HEK293 (cell line): ENCODE results near the gene SLC2A4.

Experiments
- AEBP2 ChIP-seq: fragments of 450-650 bp; formaldehyde crosslinking; IDR thresholded peaks from 2 replicates; pipeline ENCODE4 v1.5.1; 2016; ENCODE audit warnings: missing biosample characterization, missing genetic modification characterization, borderline replicate concordance
- BCL11A ChIP-seq: fragments of 450-650 bp; formaldehyde crosslinking; IDR thresholded peaks from 2 replicates; pipeline ENCODE4 v1.5.1; 2016; ENCODE audit warnings: low read depth, missing biosample characterization, missing genetic modification characterization
- FEZF1 ChIP-seq: fragments of 450-650 bp; formaldehyde crosslinking; IDR thresholded peaks from 2 replicates; pipeline ENCODE4 v1.5.1; 2016; ENCODE audit warnings: missing biosample characterization, missing genetic modification characterization
- KLF9 ChIP-seq: fragments of 450-650 bp; formaldehyde crosslinking; IDR thresholded peaks from 2 replicates; pipeline ENCODE4 v1.5.1; 2016; ENCODE audit warnings: missing biosample characterization, missing genetic modification characterization, low read depth
- MEIS1 ChIP-seq: sonication (generic); formaldehyde crosslinking; IDR thresholded peaks from 2 replicates; pipeline ENCODE4 v1.8.1; 2022; ENCODE audit warnings: missing genetic modification reagents, mild to moderate bottlenecking, borderline replicate concordance
- PATZ1 ChIP-seq: fragments of 450-650 bp; formaldehyde crosslinking; IDR thresholded peaks from 2 replicates; pipeline ENCODE4 v1.5.1; 2016; ENCODE audit warnings: missing biosample characterization, missing genetic modification characterization
- PRDM4 ChIP-seq: fragments of 450-650 bp; formaldehyde crosslinking; IDR thresholded peaks from 2 replicates; pipeline ENCODE4 v1.5.1; 2017; ENCODE audit warnings: missing biosample characterization, missing genetic modification characterization
- YY1 ChIP-seq: fragments of 450-650 bp; formaldehyde crosslinking; IDR thresholded peaks from 2 replicates; pipeline ENCODE4 v1.5.1; 2018; ENCODE audit warnings: missing biosample characterization, missing genetic modification characterization
- ZBTB1 ChIP-seq: fragments of 450-650 bp; formaldehyde crosslinking; IDR thresholded peaks from 2 replicates; pipeline ENCODE4 v1.5.1; 2016; ENCODE audit warnings: missing biosample characterization, missing genetic modification characterization
- ZBTB21 ChIP-seq: fragments of 450-650 bp; formaldehyde crosslinking; IDR thresholded peaks from 2 replicates; pipeline ENCODE4 v1.5.1; 2017; ENCODE audit warnings: missing biosample characterization, missing genetic modification characterization
- ZBTB26 ChIP-seq: fragments of 450-650 bp; formaldehyde crosslinking; optimal IDR thresholded peaks from 2 replicates; pipeline ENCODE3; 2016; ENCODE audit warnings: missing biosample characterization, mild to moderate bottlenecking, missing genetic modification characterization
- ZBTB44 ChIP-seq: fragments of 450-650 bp; IDR thresholded peaks from 2 replicates; pipeline ENCODE4 v1.5.1; 2018; ENCODE audit warnings: missing biosample characterization, mild to moderate bottlenecking, missing genetic modification characterization
- ZBTB8A ChIP-seq: fragments of 450-650 bp; formaldehyde crosslinking; IDR thresholded peaks from 2 replicates; pipeline ENCODE4 v1.5.1; 2016; ENCODE audit warnings: missing biosample characterization, missing genetic modification characterization
- ZFP69B ChIP-seq: fragments of 450-650 bp; formaldehyde crosslinking; IDR thresholded peaks from 2 replicates; pipeline ENCODE4 v1.5.1; 2016; ENCODE audit warnings: missing biosample characterization, missing genetic modification characterization
- ZNF10 ChIP-seq: fragments of 450-650 bp; formaldehyde crosslinking; IDR thresholded peaks from 2 replicates; pipeline ENCODE4 v1.5.1; 2017; ENCODE audit warnings: missing biosample characterization, missing genetic modification characterization
- ZNF133 ChIP-seq: fragments of 450-650 bp; formaldehyde crosslinking; IDR thresholded peaks from 2 replicates; pipeline ENCODE4 v1.5.1; 2016; ENCODE audit warnings: missing biosample characterization, missing genetic modification characterization
- ZNF174 ChIP-seq: fragments of 450-650 bp; formaldehyde crosslinking; IDR thresholded peaks from 2 replicates; pipeline ENCODE4 v1.5.0; 2017; ENCODE audit warnings: missing biosample characterization, mild to moderate bottlenecking, missing genetic modification characterization
- ZNF391 ChIP-seq: fragments of 450-650 bp; formaldehyde crosslinking; IDR thresholded peaks from 2 replicates; pipeline ENCODE4 v1.5.1; 2016; ENCODE audit warnings: low read depth, missing biosample characterization, missing genetic modification characterization, borderline replicate concordance
- ZNF398 ChIP-seq: fragments of 450-650 bp; formaldehyde crosslinking; IDR thresholded peaks from 2 replicates; pipeline ENCODE4 v1.5.1; 2017; ENCODE audit warnings: missing biosample characterization, missing genetic modification characterization
- ZNF549 ChIP-seq: fragments of 450-650 bp; IDR thresholded peaks from 2 replicates; pipeline ENCODE4 v1.5.1; 2018; ENCODE audit warnings: missing biosample characterization, missing genetic modification characterization, mild to moderate bottlenecking, inconsistent platforms, moderate library complexity
- ZNF561 ChIP-seq: fragments of 450-650 bp; IDR thresholded peaks from 2 replicates; pipeline ENCODE4 v1.5.1; 2018; ENCODE audit warnings: missing biosample characterization, missing genetic modification characterization, borderline replicate concordance
- ZNF654 ChIP-seq: fragments of 450-650 bp; formaldehyde crosslinking; IDR thresholded peaks from 2 replicates; pipeline ENCODE4 v1.5.1; 2016; ENCODE audit warnings: low read depth, missing biosample characterization, missing genetic modification characterization
- ZNF660 ChIP-seq: fragments of 450-650 bp; IDR thresholded peaks from 2 replicates; pipeline ENCODE4 v1.5.1; 2018; ENCODE audit warnings: missing biosample characterization, mild to moderate bottlenecking, missing genetic modification characterization
- ZNF664 ChIP-seq: fragments of 450-650 bp; formaldehyde crosslinking; IDR thresholded peaks from 2 replicates; pipeline ENCODE4 v1.5.1; 2016; ENCODE audit warnings: missing biosample characterization, missing genetic modification characterization
- ZNF791 ChIP-seq: fragments of 450-650 bp; formaldehyde crosslinking; IDR thresholded peaks from 2 replicates; pipeline ENCODE4 v1.5.1; 2016; ENCODE audit warnings: missing biosample characterization, missing genetic modification characterization
- ZNF843 ChIP-seq: fragments of 450-650 bp; formaldehyde crosslinking; IDR thresholded peaks from 2 replicates; pipeline ENCODE4 v1.5.1; 2016; ENCODE audit warnings: missing biosample characterization, missing genetic modification characterization

The SLC2A4 gene

GRCh38 chr17:7234083-7234951, 47.2 kb upstream of the SLC2A4 start, which contains the start of gene DVL2 (continued):
- no peak for TF ChIP-seq ZNF549 (tag by site-specific recombination)
- no peak for TF ChIP-seq BCL11A (tag by site-specific recombination)
- peak; percentile 97 for TF ChIP-seq ZBTB8A (tag by site-specific recombination)
- peak; percentile 60; the same call in 1 of the 2 replicates for TF ChIP-seq ZFP69B
- peak; percentile 38; the same call in 1 of the 2 replicates for TF ChIP-seq AEBP2
- peak; percentile 96 for TF ChIP-seq ZBTB1
- TF ChIP-seq YY1 = peak; percentile 79
- TF ChIP-seq ZBTB44 (tag by site-specific recombination) = 0 out of 2 replicates have a peak, but pooled peaks have one; percentile 27
- peak; percentile 90 for TF ChIP-seq ZNF843 (tag by site-specific recombination)
- TF ChIP-seq PATZ1 (tag by site-specific recombination) = peak; percentile 90
- TF ChIP-seq ZNF561 = peak; percentile 85; the same call in 1 of the 2 replicates
- TF ChIP-seq ZNF791 (tag by site-specific recombination) = peak; percentile 89
- peak; percentile 36; the same call in 1 of the 2 replicates for TF ChIP-seq ZNF660
- TF ChIP-seq ZNF398 = peak; percentile 52
- peak; percentile 38; the same call in 1 of the 2 replicates for TF ChIP-seq ZNF10 (tag by site-specific recombination)
- peak; percentile 99 for TF ChIP-seq ZBTB26 (tag by site-specific recombination)
- peak; percentile 44; the same call in 1 of the 2 replicates for TF ChIP-seq FEZF1 (tag by site-specific recombination)
- peak; percentile 86; the same call in 1 of the 2 replicates for TF ChIP-seq ZNF391 (tag by site-specific recombination)
- no peak for TF ChIP-seq ZNF654
- TF ChIP-seq ZBTB21 (tag by site-specific recombination) = peak; percentile 69
- peak; percentile 69; the same call in 1 of the 2 replicates for TF ChIP-seq PRDM4
- no peak for TF ChIP-seq ZNF133
- TF ChIP-seq ZNF664 (tag by site-specific recombination) = 0 out of 2 replicates have a peak, but pooled peaks have one; percentile 31
- peak; percentile 99 for TF ChIP-seq KLF9
- TF ChIP-seq ZNF174 = no peak
- TF ChIP-seq MEIS1 (CRISPR knock-in tag) = no peak
